Colonic mucosa (tissue), 4 donors: ENCODE measurements around the gene AURKAIP1. TPM values are rescaled to one million over a fixed set of nuclear protein-coding genes. Genes with fewer than 3 reads are reported as not detected.
A peak's percentile ranks its signal among the peaks of the same experiment; 100 is the strongest.

Experiments used
- DNase-seq: peaks from one replicate; pipeline ENCODE4 v3.0.0-alpha.2; 2020
- H3K27ac ChIP-seq: fragments of 200-600 bp; one replicate; pipeline ENCODE4 v1.8.0; 2021
- H3K27me3 ChIP-seq: fragments of 200-600 bp; one replicate; pipeline ENCODE4 v1.8.0; 2021
- H3K36me3 ChIP-seq: fragments of 200-600 bp; one replicate; pipeline ENCODE4 v1.8.0; 2021
- H3K4me1 ChIP-seq: fragments of 200-600 bp; one replicate; pipeline ENCODE4 v1.8.0; 2021; ENCODE audit warnings: mild to moderate bottlenecking
- H3K4me3 ChIP-seq: fragments of 200-600 bp; one replicate; pipeline ENCODE4 v1.8.0; 2021
- H3K9ac ChIP-seq, 2 donors: one replicate each; pipeline ENCODE4 v1.7.0; 2013; ENCODE audit warnings: control low read depth in 2 of 2, low read depth in 2 of 2, low read length in 2 of 2
- H3K9me3 ChIP-seq: fragments of 200-600 bp; one replicate; pipeline ENCODE4 v1.8.0; 2021
- CTCF ChIP-seq: fragments of 200-600 bp; IDR thresholded peaks from one replicate; pipeline ENCODE4 v1.8.0; 2022; ENCODE audit warnings: antibody characterized with exemption, mild to moderate bottlenecking
- intact Hi-C: fragments of 100-400 bp; cut with DNase I; formaldehyde crosslinking; loops from one replicate; pipeline ENCODE4 v1.14.1; 2022
- microRNA-seq: library from miRNA; unstranded; fragments of <30 nt; microRNA quantifications from one replicate; pipeline ENCODE4, GENCODE V29; 2019
- total RNA-seq, 2 donors: library from RNA; stranded (reverse); fragmentation: NEBNext Ultra II Directional in 1 of 2; extraction: Animal tissue kit (Norgen Biotek cat#: 25700) in 1 of 2; gene quantifications; one replicate each; pipeline ENCODE4 v1.2.1, GENCODE V29; 2021
- donor health status: healthy.
- donor health status: DM: no; HTN: no; CAD: no.
- donor health status: DM: no; HTN: no; CAD: no.

The AURKAIP1 gene
- total RNA-seq, 2 donors from 2014 or later, result 179 to 332 TPM

GRCh38 chr1:1324524-1325287 is 50.3 kb downstream of the AURKAIP1 start, which contains the start of the genes CPTP and INTS11:
TSS of gene CPTP (plus strand) at chr1:1324802. CDS start at chr1:1326911, 2,109 bp downstream.
TSS of gene INTS11 (minus strand) at chr1:1324660. CDS start at chr1:1324608, 52 bp downstream.
- Histone ChIP-seq H3K9me3 (no peaks in the 10 kb centered on the region), H3K27ac (peak within 1 kb of the TSS; percentile 88), H3K9ac (peak within 1 kb of the TSS; percentile 89 to 99), H3K4me3 (peak within 1 kb of the TSS; percentile 99), H3K36me3 (no peaks in the 10 kb centered on the region), H3K4me1 (peaks cover 13% of the 10 kb centered on the region), H3K27me3 (no peaks in the 10 kb centered on the region)
- DNase-seq, result peak; percentile 97
- TF ChIP-seq CTCF, result no peak
- intact Hi-C loops, result no loop called here

- Histone ChIP-seq H3K9ac (peak overlapping the region; percentile 71 to 91), H3K27me3 (no peaks in the 10 kb centered on the region), H3K9me3 (no peaks in the 10 kb centered on the region), H3K36me3 (no peaks in the 10 kb centered on the region), H3K4me3 (peak overlapping the region; percentile 99), H3K27ac (peak overlapping the region; percentile 88), H3K4me1 (peaks cover 13% of the 10 kb centered on the region)
- no peak for DNase-seq
- no peak for TF ChIP-seq CTCF
- intact Hi-C loops, result no loop called here
Observed at GRCh38 chr1:1324084-1324523, 50.9 kb downstream of the AURKAIP1 start.

Small RNAs within 50 kb of the gene (microRNA-seq; reads per million reads assigned to microRNA genes)
- gene MIR6808, result not detected

Other genes starting within 250 kb of the AURKAIP1 start
- 1 to 10 TPM in 1 of 2 donors, under 1 TPM in 1; 0.64 to 2.3 TPM for gene TTLL10, start 201.3 kb downstream of the AURKAIP1 start, total RNA-seq
- gene TNFRSF18, start 168.6 kb downstream of the AURKAIP1 start, total RNA-seq, result 1 to 10 TPM in 1 of 2 donors, under 1 TPM in 1; 0.61 to 1.7 TPM
- gene TNFRSF4, start 161.1 kb downstream of the AURKAIP1 start, total RNA-seq, result 1 to 10 TPM; 1.2 to 2.3 TPM
- 100 to 1,000 TPM; 202 to 325 TPM for gene SDF4, start 143.2 kb downstream of the AURKAIP1 start, total RNA-seq
- 10 to 100 TPM in 1 of 2 donors, 1 to 10 TPM in 1; 8.0 to 12.0 TPM for gene B3GALT6, start 143.0 kb downstream of the AURKAIP1 start, total RNA-seq
- 10 to 100 TPM; 21.3 to 34.2 TPM for gene C1QTNF12, start 128.5 kb downstream of the AURKAIP1 start, total RNA-seq
- 10 to 100 TPM; 43.1 to 83.3 TPM for gene UBE2J2, start 101.4 kb downstream of the AURKAIP1 start, total RNA-seq
- 1 to 10 TPM; 1.1 to 2.2 TPM for gene SCNN1D, start 94.8 kb downstream of the AURKAIP1 start, total RNA-seq
- gene ACAP3, start 67.3 kb downstream of the AURKAIP1 start, total RNA-seq, result 10 to 100 TPM; 34.1 to 68.1 TPM
- gene PUSL1, start 66.6 kb downstream of the AURKAIP1 start, total RNA-seq, result 10 to 100 TPM; 14.3 to 35.8 TPM
- gene INTS11, start 50.5 kb downstream of the AURKAIP1 start, total RNA-seq, result 100 to 1,000 TPM in 1 of 2 donors, 10 to 100 TPM in 1; 70.6 to 126 TPM
- gene CPTP, start 50.4 kb downstream of the AURKAIP1 start, total RNA-seq, result 10 to 100 TPM; 45.4 to 60.2 TPM
- gene TAS1R3, start 43.9 kb downstream of the AURKAIP1 start, total RNA-seq, result under 1 TPM; 0.24 to 0.57 TPM
- gene DVL1, start 25.8 kb downstream of the AURKAIP1 start, total RNA-seq, result 10 to 100 TPM; 49.9 to 71.3 TPM
- gene MXRA8, start 16.7 kb downstream of the AURKAIP1 start, total RNA-seq, result 10 to 100 TPM in 1 of 2 donors, 1 to 10 TPM in 1; 5.9 to 14.0 TPM
- 100 to 1,000 TPM in 1 of 2 donors, 10 to 100 TPM in 1; 92.3 to 104 TPM for gene CCNL2, start 24.1 kb upstream of the AURKAIP1 start, total RNA-seq
- gene MRPL20, start 32.1 kb upstream of the AURKAIP1 start, total RNA-seq, result 100 to 1,000 TPM in 1 of 2 donors, 10 to 100 TPM in 1; 88.1 to 143 TPM
- 1 to 10 TPM in 1 of 2 donors, under 1 TPM in 1; 0.57 to 2.0 TPM for gene ANKRD65, start 46.1 kb upstream of the AURKAIP1 start, total RNA-seq
- gene VWA1, start 60.5 kb upstream of the AURKAIP1 start, total RNA-seq, result 10 to 100 TPM; 43.5 to 74.0 TPM
- gene ATAD3C, start 74.5 kb upstream of the AURKAIP1 start, total RNA-seq, result under 1 TPM; 0.16 to 0.64 TPM
- 10 to 100 TPM; 16.6 to 62.9 TPM for gene ATAD3B, start 96.6 kb upstream of the AURKAIP1 start, total RNA-seq
- gene ATAD3A, start 137.0 kb upstream of the AURKAIP1 start, total RNA-seq, result 10 to 100 TPM; 19.6 to 74.0 TPM
- gene TMEM240, start 165.4 kb upstream of the AURKAIP1 start, total RNA-seq, result under 1 TPM; 0.77 to 0.91 TPM
- gene SSU72, start 199.7 kb upstream of the AURKAIP1 start, total RNA-seq, result 100 to 1,000 TPM; 120 to 175 TPM
- 1 to 10 TPM; 2.9 to 4.2 TPM for gene FNDC10, start 224.9 kb upstream of the AURKAIP1 start, total RNA-seq
- gene MIB2, start 240.3 kb upstream of the AURKAIP1 start, total RNA-seq, result 100 to 1,000 TPM in 1 of 2 donors, 10 to 100 TPM in 1; 57.0 to 121 TPM